Right ventricle myocardium superior (tissue), 1 donor: ENCODE data around the gene LGALS4. TPM values are rescaled to one million over a fixed set of nuclear protein-coding genes. Genes with fewer than 3 reads are reported as not detected.
"Not testable (repeated sequence)": the region's sequence is repeated elsewhere in the genome, so short reads cannot be mapped to it uniquely, and the experiment has no call there.

ENCODE experiments used
- ATAC-seq: fragments of 200-7000 bp; cut with Tn5 transposase; one replicate; pipeline ENCODE4 v1.9.1; 2020; ENCODE audit warnings: mild to moderate bottlenecking; ENCODE audit not compliant: poor library complexity
- DNase-seq: peaks from one replicate; pipeline ENCODE4 v3.0.0-alpha.2; 2020
- intact Hi-C: fragments of 100-400 bp; cut with DNase I; formaldehyde crosslinking; loops from one replicate; pipeline ENCODE4 v1.11.2; 2022
- total RNA-seq: library from RNA; stranded (reverse); fragmentation: NEBNext Ultra II Directional; extraction: Animal tissue kit (Norgen Biotek cat#: 25700); gene quantifications from one replicate; pipeline ENCODE4 v1.2.1, GENCODE V29; 2021
- donor health status: DM: no; HTN: yes; CAD: no; lungs with severe emphysema.

The LGALS4 gene
- total RNA-seq, 1 donor from 2014 or later, result 0.86 TPM

DNA sequence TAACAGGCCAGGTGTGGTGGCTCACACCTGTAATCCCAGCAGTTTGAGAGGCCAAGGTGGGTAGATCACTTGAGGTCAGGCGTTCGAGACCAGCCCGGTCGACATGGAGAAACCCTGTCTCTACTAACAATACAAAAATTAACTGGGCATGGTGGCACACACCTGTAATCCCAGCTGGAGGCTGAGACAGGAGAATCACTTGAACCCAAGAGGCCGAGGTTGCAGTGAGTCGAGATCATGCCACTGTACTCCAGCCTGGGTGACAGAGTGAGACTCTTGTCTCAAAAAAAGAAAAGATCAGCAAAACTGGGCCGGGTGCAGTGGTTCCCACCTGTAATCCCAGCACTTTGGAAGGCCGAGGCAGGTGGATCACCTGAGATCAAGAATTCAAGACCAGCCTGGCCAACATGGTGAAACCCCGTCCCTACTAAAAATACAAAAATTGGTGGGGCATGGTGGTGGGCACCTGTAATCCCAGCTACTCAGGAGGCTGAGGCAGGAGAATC, 50.8 kb downstream of the LGALS4 start:
- intact Hi-C loops, DNase-seq, ATAC-seq: not testable (repeated sequence)

DNA sequence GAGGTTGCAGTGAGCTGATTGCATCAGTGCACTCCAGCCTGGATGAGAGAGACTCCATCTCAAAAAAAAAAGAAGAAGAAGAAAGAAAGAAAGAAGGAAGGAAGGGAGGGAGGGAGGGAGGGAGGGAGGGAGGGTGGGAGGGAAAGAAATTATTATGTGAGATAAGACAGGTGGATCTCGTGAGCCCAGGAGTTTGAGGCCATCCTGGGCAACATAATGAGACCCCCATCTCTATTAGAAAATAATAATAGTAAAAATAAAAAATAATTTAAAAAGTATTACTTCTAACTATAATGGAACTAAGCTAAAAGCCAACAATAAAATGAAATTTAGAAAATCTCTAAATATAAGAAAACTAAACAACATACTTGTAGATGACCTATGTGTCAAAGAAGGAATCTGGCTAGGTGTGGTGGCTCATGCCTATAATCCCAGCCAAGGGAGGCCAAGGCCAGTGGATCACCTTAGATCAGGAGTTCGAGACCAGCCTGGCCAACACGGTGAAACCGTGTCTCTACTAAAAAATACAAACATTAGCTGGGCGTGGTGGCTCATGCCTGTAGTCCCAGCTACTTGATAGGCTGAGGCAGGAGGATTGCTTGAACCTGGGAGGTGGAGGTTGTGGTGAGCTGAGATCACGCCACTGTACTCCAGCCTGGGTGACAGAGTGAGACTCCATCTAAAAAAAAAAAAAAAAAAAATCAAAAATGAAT, 51.8 kb downstream of the LGALS4 start:
- intact Hi-C loops, DNase-seq, ATAC-seq: not testable (repeated sequence)

DNA sequence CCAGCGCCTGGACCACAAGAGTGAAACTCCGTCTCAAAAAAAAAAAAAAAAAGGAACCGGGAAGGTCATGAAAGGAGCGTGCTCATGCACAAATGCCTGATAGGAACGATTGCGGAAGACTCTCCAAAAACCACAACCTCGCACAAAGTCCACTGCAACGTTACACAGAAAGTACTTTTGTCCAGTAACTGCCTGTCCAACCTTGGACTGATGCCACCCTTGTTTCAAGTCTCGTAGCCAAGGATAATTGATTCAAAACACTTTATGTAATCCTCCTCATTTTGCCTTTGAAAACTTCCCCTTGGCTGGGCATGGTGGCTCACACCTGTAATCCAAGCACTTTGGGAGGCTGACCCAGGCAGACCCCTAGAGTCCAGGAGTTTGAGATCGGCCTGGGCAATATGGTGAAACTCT, 53.1 kb downstream of the LGALS4 start:
- DNase-seq (no peak), ATAC-seq (peak; percentile 43)
- intact Hi-C loops, result no loop called here

GRCh38 chr19:38754196-38754595, 58.5 kb downstream of the LGALS4 start:
- DNase-seq, ATAC-seq, intact Hi-C loops: not testable (repeated sequence)

DNA sequence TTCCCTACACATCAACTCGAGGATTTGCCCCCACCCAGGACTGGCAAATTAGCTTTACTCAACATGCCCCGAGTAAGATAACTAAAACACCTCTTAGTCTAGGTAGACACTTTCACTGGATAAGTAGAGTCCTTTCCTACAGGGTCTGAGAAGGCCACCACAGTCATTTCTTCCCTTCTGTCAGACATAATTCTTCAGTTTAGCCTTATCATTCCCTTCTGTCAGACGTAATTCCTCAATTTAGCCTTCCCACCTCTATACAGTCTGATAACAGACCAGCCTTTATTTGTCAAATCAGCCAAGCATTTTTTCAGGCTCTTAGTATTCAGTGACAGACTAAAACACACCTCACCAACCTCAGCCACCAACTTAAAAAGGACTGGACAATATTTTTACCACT, 59.0 kb downstream of the LGALS4 start:
- DNase-seq, ATAC-seq, intact Hi-C loops: not testable (repeated sequence)

Other genes starting within 250 kb of the LGALS4 start
- 1.3 TPM for gene MAP4K1, start 195.0 kb downstream of the LGALS4 start, total RNA-seq
- 644 TPM for gene EIF3K, start 193.8 kb downstream of the LGALS4 start, total RNA-seq
- gene ACTN4, start 165.3 kb downstream of the LGALS4 start, total RNA-seq, result 125 TPM
- not detected for gene CAPN12, start 68.5 kb downstream of the LGALS4 start, total RNA-seq
- not detected for gene LGALS7, start 39.4 kb downstream of the LGALS4 start, total RNA-seq
- not detected for gene LGALS7B, start 23.7 kb downstream of the LGALS4 start, total RNA-seq
- gene ECH1, start 18.8 kb upstream of the LGALS4 start, total RNA-seq, result 1,260 TPM
- 158 TPM for gene HNRNPL, start 37.0 kb upstream of the LGALS4 start, total RNA-seq
- 6.3 TPM for gene RINL, start 65.3 kb upstream of the LGALS4 start, total RNA-seq
- 96.2 TPM for gene SIRT2, start 86.7 kb upstream of the LGALS4 start, total RNA-seq
- 14.5 TPM for gene NFKBIB, start 87.0 kb upstream of the LGALS4 start, total RNA-seq
- not detected for gene CCER2, start 99.2 kb upstream of the LGALS4 start, total RNA-seq
- gene SARS2, start 117.8 kb upstream of the LGALS4 start, total RNA-seq, result 14.5 TPM
- 74.3 TPM for gene MRPS12, start 118.0 kb upstream of the LGALS4 start, total RNA-seq
- 1.7 TPM for gene FBXO17, start 162.8 kb upstream of the LGALS4 start, total RNA-seq
- 13.0 TPM for gene FBXO27, start 219.6 kb upstream of the LGALS4 start, total RNA-seq